Esophagus muscularis mucosa (tissue), 4 donors: ENCODE data around the gene ZBTB7C.

Experiments
- CTCF ChIP-seq, 3 experiments: fragments of 200-600 bp in 2 of 3; fragments of 450-650 bp in 1 of 3; sonication (generic) in 2 of 3; IDR thresholded peaks; one replicate each; pipeline ENCODE4 v1.5.1; 2017 to 2019; ENCODE audit warnings: antibody characterized with exemption in 3 of 3, mild to moderate bottlenecking in 2 of 3, moderate library complexity in 1 of 3
- EP300 ChIP-seq: sonication (generic); formaldehyde crosslinking; IDR thresholded peaks from one replicate; pipeline ENCODE4 v1.6.1; 2017; ENCODE audit warnings: antibody characterized with exemption
- POLR2AphosphoS5 ChIP-seq, 2 donors: sonication (generic); formaldehyde crosslinking; IDR thresholded peaks; one replicate each; pipeline ENCODE4 v1.6.1; 2017; ENCODE audit warnings: antibody characterized with exemption in 2 of 2

GRCh38 chr18:48320639-48320945, 88.6 kb downstream of the ZBTB7C start:
- no peak for TF ChIP-seq CTCF (IDR thresholded peaks at IDR 0.05)
- TF ChIP-seq EP300, result no peak
- TF ChIP-seq POLR2AphosphoS5 (IDR thresholded peaks at IDR 0.05), result no peak
